NOMO-1 (cell line): ENCODE data around the gene SPCS1.

ENCODE experiments used
- DNase-seq, 2 experiments: peaks; one replicate each; lab custom pipeline; 2025; ENCODE audit not compliant: unreplicated experiment in 2 of 2; lab: John Stamatoyannopoulos, UW

SPCS1 gene

DNA sequence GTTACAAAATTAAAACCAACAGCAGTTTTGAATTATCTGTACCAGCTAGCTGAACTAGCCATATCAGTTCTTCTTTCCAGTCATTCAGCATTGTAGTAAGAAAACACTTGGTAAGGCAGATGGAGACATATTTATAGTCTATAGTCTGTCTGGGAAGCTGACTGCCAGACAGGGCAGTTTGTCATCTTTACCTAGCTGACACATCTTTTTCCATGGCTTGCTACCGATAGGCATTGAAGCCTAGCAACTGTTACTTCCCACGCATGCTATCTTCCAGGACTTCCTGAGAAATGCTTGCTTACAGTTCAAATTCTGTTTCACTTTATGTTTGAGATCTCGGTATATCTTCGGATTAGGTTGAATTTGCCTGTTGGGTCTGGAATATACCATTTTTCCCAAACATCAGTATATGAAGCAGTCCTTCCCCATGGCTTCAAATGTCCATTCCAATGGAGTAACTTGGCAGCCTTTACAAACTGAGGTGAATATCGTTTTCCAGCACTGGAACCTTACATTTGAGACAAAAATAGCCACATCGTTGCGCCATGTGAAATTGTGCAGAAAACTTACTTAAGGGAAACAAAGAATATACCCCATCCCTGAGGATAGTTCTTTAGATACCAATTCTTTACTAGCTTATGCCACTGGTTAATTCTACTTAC is 11.2 kb upstream of the SPCS1 start:
- DNase-seq, result no peak

DNA sequence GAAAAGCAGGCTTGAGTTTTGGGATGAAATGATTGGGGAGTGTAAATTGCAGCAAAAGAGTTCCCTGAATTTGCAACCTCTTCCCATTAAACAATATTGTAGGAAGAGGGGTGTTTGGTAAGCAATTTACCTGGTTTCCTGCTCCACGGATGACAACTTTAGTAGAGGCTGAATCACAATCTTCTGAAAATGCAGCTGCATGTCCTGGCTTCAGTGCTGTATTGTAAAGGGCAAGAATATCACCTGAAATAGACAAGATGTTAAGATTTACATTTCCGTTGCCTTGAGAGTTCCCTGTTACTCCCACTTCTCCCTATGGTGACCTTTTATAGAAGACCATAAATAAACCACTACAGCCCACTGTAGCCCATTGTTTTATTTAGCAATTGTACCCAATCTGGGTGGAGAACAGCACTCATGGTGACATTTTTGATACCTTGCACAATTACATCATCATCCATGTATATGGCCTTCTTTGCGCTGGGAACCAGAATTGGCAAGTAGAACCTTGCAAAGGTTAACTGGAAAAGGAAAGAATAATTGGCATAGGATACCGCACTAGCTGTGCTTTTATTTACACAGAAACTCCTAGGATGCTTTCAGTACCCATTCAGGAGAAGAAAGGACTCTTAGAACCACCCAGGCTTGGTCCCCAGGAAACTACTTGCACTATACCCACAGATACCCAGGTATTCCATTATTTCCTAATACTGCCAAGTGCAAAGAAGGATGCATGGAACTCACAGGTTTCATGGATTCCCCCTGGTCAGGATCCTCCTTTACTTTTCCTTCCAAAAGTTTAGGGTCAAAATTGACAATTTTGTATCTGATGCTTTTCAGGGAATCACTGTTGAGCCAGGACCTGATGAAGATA is 9.9 kb upstream of the SPCS1 start:
- no peak for DNase-seq

DNA sequence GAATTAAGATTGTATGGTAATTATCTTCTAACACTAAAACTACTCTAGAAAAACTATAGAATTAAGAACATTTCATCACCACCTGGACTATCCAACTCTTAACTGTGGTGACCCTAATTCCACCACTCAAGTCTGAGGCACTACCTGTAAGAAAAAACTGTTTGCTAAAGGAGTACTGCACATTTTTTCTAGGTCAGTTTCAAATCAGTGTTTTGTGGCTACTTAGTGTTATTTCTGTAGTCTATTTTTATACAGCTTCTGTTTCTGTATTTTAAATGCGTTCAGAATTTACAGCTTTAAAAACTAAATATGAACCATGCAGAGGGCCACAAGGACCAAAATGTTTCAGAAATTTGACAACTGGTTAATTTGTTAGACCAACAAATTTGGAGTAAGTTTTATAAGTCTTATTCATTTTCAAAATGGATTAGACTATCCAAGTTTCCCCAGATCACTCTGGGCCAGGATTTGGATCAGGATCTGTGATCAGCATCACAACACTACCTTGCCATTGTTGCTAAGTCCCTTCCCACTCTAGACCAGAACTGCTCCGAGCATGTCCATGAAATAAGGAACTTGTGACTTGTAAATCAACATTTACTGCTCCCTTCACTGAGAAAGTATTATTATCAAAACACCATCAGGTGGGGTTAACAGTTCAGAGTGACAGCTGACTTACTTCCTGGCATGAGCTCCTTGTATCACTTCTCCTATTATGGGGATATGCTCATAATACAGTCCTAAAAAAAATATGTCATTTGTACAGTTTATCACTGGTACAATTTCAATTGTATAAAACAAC is 8.9 kb upstream of the SPCS1 start:
- DNase-seq, result peak in 1 of 2 experiments; percentile 51

DNA sequence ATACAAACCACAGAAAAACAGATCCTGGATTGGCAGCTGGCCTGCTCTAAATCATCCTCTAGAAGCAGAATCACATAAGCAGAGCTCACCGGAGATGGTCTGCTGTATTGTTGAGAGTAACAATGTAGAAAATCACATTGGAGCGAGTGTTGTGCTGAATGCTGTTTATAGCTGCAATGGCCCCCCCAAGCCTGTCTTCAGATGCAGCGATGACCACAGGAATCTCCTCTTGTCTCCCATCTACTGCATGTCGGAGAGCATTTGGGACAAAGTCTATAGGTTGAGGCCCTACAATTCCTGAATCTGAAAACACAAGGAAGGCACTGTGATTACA is 8.3 kb upstream of the SPCS1 start:
- no peak for DNase-seq

DNA sequence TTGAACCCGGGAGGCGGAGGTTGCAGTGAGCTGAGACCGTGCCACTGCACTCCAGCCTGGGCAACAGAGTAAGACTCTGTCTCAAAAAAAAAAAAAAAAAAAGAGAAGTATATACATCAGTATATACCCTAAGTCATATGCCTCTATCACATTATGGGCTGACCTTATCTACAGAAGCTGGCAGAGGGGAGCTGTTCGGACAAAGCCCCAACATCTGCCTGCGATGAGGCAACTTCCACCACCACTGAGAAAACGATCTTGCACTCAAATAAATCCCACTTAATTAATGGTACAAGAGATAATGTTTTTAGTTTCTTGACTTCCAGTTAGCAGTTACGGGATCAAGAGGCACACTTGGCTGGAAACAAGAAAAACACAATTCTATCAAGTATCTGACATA is 2.6 kb upstream of the SPCS1 start:
- no peak for DNase-seq

DNA sequence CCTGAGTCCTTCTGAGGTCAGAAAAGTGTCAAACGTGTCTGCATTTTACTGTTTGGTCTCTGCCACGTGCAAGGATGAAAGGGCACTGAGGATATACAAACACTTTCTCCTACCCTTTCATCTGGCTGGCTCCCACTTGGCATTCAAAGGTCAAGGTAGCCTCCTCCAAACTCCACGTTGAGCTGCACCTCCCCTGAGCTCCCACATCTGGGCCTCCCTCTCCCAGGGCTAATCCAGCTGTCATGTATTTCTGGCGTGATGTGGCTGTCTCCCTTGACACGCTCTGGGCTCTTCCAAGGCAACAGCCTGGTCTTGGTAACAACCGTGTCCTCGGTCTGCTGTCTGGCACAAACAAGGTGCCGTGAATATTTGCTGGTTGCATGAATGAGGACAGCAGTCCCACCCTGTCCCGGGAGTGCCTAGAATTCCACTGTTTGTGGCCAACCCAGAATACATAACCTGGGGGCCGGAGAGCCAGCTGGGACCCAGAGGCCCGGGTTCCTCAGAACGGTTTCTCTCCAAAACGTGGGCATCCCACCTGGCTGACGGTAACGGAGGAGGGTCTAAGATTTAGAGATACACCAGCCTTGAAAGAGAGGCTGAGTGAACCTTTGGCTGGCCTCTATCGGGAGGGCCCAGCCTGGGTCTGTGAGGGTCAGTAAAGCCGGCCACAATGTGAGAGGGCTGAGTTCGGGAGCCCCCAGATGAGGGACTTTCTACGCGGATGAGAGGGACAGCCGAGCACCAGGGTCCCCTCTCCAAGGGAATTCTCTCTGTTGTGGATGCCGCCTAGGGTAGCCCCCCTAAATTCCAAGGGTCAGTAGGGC is 1.1 kb upstream of the SPCS1 start:
- no peak for DNase-seq

DNA sequence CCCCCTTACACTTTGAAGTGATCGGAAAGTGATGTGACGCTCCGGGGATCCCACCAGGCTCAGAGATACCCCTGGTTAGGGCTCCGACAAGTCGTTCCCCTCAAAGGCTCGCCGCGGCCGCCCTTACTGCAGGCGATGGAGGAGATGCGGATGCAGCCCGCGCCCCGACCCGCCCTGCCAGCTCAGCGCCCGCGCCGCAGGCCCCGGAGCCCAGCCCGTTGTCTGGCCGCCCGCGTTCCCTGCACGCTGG is 543 bp upstream of the SPCS1 start:
- DNase-seq, result no peak

DNA sequence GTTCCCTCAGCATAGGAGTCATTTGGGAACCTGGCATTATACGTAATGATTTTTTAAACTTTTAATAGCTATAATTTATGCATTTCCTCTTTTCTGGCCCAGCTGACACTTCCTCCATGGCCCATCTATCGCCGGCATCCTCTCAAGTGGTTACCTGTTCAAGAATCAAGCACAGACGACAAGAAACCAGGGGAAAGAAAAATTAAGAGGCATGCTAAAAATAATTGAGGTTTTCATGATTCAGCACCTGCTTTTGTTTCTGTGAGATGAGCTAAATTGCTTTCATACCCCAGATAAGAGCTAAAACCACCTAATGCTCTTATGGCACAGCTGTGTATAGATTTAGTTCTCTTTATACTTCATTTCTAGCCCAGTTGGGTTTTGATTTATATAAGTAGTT is 1.7 kb downstream of the SPCS1 start:
- peak; percentile 58 to 73 for DNase-seq

DNA sequence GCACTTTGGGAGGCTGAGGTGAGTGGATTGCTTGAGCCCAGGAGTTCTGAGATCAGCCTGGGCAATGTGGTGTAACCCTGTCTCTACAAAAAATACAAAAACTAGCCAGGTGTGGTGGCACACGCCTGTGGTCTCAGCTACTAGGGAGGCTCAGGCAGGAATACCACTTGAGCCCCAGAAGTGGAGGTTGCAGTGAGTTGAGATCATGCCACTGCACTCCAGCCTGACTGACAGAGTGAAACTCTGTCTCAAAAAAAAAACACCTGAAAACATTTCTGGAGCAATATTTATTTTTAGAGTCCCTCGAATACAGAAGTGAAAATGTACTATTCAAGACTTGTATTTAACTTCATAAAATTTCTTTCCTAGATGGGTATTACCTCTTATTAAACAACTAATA is 4.6 kb downstream of the SPCS1 start:
- DNase-seq, result peak in 1 of 2 experiments; percentile 57

DNA sequence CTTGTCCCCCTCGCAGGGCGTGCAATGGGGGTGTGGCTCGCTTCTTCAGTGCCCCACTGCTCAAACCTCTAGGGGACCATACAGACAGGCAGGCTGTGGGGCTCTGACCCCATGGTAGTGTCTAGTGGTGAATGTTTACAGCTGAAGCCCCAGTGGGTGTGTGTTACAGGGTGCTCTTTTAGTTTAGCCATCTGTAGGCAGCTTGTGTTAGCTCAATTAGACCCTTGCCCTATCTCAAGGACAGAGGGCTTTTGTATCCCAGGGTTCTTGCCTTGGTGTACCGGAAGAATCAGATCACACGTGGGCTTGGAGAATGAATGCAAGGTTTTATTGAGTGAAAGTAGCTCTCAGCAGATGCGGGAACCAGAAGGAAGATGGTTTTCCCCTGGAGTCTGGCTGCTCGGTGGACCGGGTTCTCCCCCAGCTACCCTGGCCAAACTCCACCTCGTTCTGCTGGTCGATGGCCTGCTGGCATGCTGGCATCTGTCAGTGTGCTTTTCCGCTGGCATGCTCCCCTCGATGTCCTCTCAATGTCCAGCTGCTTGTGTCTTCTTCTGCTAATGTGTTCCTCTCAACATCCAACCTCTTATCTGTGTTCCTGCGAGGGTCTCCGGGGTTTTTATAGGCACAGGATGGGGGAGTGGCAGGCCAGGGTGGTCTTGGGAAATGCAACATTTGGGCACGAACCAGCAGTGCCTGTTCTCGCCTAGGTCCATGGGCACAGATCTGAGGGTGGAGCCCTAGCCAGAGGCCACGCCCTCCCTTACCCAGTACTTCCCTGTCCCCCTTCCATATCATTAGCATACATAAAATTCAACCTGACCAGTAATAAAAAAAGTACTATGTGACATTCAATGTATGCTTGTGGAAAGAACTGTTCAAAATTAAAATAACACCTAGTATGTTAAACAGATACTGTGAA is 6.6 kb downstream of the SPCS1 start:
- DNase-seq, result no peak

DNA sequence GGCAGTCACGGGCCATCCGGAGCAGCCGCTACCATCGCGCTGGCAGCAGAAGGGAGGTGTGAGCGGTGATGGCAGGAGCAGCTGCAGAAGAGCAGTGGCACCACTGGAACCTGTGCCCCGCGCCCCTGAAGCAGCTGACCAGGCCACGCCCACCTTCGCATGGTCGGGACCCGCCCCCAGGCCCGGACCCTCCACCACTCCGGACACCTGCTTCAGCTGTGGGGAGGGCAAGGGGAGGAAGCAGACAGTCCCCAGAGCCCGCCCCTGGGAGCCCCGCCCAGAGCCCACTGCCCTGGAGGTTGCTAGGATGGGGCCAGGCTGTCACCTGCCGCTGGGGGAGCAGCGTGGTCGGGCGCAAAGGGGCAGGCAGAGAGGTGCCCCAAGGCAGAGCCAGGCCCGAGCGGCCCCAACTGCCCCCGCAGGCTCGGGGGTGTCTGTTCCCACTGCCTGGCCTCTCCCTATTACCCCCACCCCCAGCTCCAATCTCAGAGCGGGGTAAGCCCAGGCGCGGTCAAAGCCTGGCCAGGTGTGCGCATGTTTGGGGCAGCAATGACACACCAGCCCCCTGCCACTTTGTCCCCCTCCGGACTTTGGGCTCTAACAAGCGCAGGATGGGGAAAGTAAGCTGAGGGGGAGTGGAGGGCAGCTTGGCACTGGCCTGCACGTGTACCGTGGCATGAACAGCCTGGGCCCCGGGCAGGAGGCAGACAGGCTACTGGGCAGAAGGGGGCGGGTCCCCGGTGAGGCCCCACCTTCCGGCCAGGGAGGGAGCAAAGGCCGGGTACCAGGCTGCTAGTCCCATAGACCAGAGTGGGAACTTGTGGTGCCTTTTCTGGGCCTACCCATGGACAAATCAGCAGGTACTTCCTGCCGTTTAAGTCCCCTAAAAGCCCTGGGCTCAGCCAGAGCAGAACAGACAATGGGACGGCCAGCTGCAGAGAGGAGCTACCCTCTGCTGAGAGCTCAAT is 8.7 kb downstream of the SPCS1 start:
- DNase-seq, result no peak

DNA sequence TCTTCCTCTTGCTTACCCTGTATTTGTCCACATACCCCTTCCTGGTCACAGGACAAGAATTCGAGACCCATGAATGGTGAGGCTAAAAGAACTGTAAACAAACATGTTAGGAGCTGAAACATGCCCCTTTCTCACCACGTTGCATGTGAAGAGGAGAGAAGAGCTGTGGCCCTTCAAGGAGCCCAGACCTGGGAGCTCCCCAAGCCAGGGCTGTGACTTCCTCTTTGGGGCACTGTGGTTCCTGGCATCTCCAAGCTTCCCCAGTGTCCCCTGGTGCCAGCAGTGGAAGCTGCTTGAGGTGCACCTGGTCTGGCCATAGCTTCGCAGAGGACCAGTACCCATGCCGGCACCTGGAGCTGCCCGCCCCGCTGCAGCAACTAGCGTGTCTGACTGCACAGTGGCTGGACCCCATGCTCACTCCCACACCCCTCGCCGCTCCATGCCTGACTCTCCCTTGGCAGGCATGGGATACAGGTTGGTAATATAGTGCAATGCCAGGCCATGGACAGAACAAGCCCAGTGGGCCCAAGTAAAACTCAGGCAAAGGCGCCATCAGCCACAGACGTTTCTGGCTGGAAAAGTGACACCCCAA is 9.9 kb downstream of the SPCS1 start:
- no peak for DNase-seq

DNA sequence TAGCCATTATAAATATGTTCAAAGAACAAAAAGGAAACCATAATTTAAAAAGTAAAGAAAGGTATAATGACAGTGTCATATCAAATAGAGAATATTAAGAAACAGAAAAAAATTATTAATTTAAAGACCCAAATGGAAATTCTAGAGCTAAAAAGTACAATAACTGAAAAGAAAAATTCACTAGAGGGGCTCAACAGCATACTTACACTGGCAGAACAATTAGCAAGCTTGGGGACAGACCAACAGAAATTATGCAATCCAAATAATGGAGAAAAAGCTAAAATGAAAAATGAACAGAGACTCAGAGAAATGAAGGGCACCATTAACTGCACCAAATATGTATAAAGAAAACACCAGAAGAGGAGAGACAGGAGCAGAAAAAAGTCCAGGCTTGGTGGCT is 13.7 kb downstream of the SPCS1 start:
- no peak for DNase-seq

DNA sequence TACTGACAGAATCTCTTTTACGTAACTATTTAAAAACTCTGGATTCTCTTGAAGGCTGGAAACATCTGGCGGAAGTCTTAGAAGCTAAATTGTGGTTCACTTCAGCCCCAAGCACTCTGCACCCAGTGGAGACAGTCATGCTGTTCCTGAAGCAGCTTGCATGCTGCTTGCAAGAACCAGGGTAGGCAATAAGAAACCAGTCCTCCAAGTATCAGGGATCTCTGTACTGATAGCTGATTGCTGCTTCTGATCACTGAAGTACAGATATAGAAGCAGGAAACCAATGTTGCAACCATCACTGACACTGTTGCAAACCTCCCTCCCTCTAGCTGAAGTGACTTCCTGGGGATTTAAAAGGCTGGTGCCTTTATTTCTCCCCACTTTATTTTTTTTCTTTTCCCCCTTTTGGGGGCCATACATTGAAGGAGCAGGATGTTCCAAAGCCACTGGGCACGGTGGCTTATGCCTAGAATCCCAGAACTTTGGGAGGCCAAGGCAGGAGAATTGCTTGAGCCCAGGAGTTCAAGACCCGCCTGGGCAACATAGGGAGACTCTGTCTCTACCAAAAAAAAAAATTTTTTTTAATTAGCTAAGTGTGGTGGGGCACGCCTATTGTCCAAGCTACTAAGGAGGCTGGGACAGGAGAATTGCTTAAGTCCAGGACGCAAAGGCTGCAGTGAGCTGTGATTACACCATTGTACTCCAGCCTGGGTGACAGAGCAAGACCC is 15.3 kb downstream of the SPCS1 start:
- DNase-seq, result peak; percentile 89 to 98

DNA sequence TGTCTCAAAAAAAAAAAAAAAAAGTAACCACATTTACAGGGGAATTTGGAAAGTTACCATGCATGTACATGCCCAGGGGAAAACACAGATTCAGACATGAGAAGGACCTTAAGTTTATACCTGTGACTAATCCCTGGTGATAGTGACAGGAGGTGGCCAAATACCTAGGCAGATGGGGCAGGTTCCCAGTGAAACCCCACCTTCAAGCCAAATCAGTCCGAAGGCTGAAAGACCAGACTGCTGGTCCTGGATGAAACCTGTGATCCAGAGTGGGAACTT is 15.8 kb downstream of the SPCS1 start:
- no peak for DNase-seq

DNA sequence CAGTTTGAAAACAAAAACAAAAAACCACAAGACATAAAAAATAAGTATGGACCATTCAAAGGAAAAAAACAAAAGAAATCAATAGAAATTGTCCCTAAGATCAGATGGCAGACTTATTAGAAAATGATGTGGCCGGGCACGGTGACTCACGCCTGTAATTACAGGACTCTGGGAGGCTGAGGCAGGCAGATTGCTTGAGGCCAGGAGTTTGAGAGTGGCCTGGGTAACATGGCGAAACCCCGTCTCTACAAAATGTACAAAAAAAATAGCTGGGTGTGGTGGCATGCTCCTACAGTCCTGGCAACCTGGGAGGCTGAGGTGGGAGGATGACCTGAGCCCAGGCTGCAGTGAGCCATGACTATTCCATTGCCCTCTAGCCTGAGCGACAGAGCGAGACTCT is 16.6 kb downstream of the SPCS1 start:
- peak; percentile 11 to 42 for DNase-seq

DNA sequence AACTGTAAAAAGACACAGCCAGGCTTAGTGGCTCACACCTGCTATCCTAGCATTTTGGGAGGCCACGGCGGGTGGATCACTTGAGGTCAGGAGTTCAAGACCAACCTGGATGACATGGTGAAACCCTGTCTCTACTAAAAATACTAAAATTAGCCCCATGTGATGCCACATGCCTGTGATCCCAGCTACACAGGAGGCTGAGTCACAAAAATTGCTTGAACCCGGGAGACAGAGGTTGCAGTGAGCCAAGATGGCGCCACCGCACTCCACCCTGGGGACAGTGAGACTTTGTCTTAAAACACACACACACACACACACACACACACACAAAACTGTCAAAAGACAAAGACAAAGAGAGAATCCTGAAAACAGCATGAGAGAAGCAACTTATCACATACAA is 18.0 kb downstream of the SPCS1 start:
- DNase-seq, result no peak

DNA sequence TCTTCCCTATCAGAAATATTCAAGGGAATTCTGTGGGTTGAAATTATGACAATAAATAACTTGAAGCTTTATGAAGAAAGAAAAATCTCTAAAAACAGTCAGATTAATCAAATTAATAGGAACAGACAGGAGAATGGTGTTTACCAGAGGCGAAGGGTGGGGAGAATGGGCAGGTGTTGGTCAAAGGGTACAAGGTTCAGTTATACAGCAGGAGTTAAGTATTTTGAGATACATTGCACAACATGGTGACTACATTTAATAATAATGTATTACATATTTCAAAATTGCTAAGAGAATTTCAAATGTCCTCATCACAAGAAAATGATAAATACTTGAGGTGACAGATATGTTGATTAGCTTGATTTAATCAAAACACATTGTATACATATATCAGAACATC is 18.6 kb downstream of the SPCS1 start:
- no peak for DNase-seq
